HepG2 (cell line): ENCODE measurements around the gene NNAT. TPM values are rescaled to one million over a fixed set of nuclear protein-coding genes. Genes with fewer than 3 reads are reported as not detected.

Experiments
- AGO2 ChIP-seq: fragments of 200-400 bp; formaldehyde crosslinking; optimal IDR thresholded peaks from 2 replicates; pipeline ENCODE3; 2017; ENCODE audit warnings: mild to moderate bottlenecking, low read depth, low read length, moderate library complexity
- DZIP1 ChIP-seq: sonication (generic); formaldehyde crosslinking; IDR thresholded peaks from 2 replicates; pipeline ENCODE4 v1.5.0; 2020; ENCODE audit warnings: mild to moderate bottlenecking, missing genetic modification reagents
- GLI4 ChIP-seq: sonication (generic); formaldehyde crosslinking; IDR thresholded peaks from 2 replicates; pipeline ENCODE4 v1.5.1; 2020; ENCODE audit warnings: missing genetic modification reagents, mild to moderate bottlenecking, moderate library complexity, borderline replicate concordance
- KDM5A ChIP-seq: fragments of 200-600 bp; sonication (generic); IDR thresholded peaks from 2 replicates; pipeline ENCODE4 v1.7.0; 2018; ENCODE audit warnings: antibody characterized with exemption, mild to moderate bottlenecking, low read length, borderline replicate concordance
- LCORL ChIP-seq, 2 experiments: fragments of 450-650 bp in 1 of 2; sonication (generic) in 1 of 2; formaldehyde crosslinking in 1 of 2; IDR thresholded peaks; 2 replicates each; pipeline versions ENCODE4 v1.5.0 to v1.6.1; 2017 to 2020; ENCODE audit warnings: antibody characterized with exemption in 1 of 2, missing genetic modification reagents in 1 of 2
- NKX3-1 ChIP-seq: sonication (generic); formaldehyde crosslinking; IDR thresholded peaks from 2 replicates; pipeline ENCODE4 v1.5.0; 2020; ENCODE audit warnings: missing genetic modification reagents
- NR2F1 ChIP-seq, 2 experiments: fragments of 450-650 bp in 1 of 2; formaldehyde crosslinking in 1 of 2; IDR thresholded peaks; 2 replicates each; pipeline versions ENCODE4 v1.5.0 to v1.6.1; 2016 to 2020; ENCODE audit warnings: mild to moderate bottlenecking in 1 of 2, missing compliant biosample characterization in 1 of 2, missing genetic modification reagents in 1 of 2, moderate library complexity in 1 of 2
- PHF20 ChIP-seq: sonication (generic); formaldehyde crosslinking; IDR thresholded peaks from 2 replicates; pipeline ENCODE4 v1.5.0; 2020; ENCODE audit warnings: mild to moderate bottlenecking, missing genetic modification reagents
- RAD21 ChIP-seq: fragments of 450-650 bp; formaldehyde crosslinking; IDR thresholded peaks from 2 replicates; pipeline ENCODE4 v1.5.0; 2020; ENCODE audit warnings: mild to moderate bottlenecking
- SP140L ChIP-seq: sonication (generic); formaldehyde crosslinking; IDR thresholded peaks from 2 replicates; pipeline ENCODE4 v1.4.0; 2020; ENCODE audit warnings: missing genetic modification reagents, borderline replicate concordance
- TBL1XR1 ChIP-seq: fragments of 150-350 bp; IDR thresholded peaks from 2 replicates; pipeline ENCODE4 v1.6.1; 2014; ENCODE audit warnings: borderline replicate concordance, low read length; ENCODE audit not compliant: partially characterized antibody
- XBP1 ChIP-seq: sonication (generic); formaldehyde crosslinking; IDR thresholded peaks from 2 replicates; pipeline ENCODE4 v1.5.0; 2020; ENCODE audit warnings: missing genetic modification reagents
- ZFP36 ChIP-seq: fragments of 150-350 bp; IDR thresholded peaks from 2 replicates; pipeline ENCODE4 v1.6.1; 2018; ENCODE audit warnings: borderline replicate concordance, low read length, low read depth; ENCODE audit not compliant: partially characterized antibody
- ZNF136 ChIP-seq: sonication (generic); formaldehyde crosslinking; IDR thresholded peaks from 2 replicates; pipeline ENCODE4 v1.8.1; 2022; ENCODE audit warnings: low read depth, mild to moderate bottlenecking, moderate library complexity, missing genetic modification reagents
- ZNF280D ChIP-seq: sonication (generic); formaldehyde crosslinking; IDR thresholded peaks from 2 replicates; pipeline ENCODE4 v1.5.1; 2020; ENCODE audit warnings: mild to moderate bottlenecking, missing genetic modification reagents
- ZNF572 ChIP-seq: sonication (generic); formaldehyde crosslinking; IDR thresholded peaks from 2 replicates; pipeline ENCODE4 v1.5.1; 2020; ENCODE audit warnings: mild to moderate bottlenecking, missing genetic modification reagents
- ZNF605 ChIP-seq: sonication (generic); formaldehyde crosslinking; IDR thresholded peaks from 2 replicates; pipeline ENCODE4 v1.8.0; 2022; ENCODE audit warnings: mild to moderate bottlenecking, missing genetic modification reagents
- ZNF784 ChIP-seq: sonication (generic); formaldehyde crosslinking; IDR thresholded peaks from 2 replicates; pipeline ENCODE4 v1.5.1; 2020; ENCODE audit warnings: missing genetic modification reagents, mild to moderate bottlenecking, borderline replicate concordance
- ZNF841 ChIP-seq: sonication (generic); formaldehyde crosslinking; IDR thresholded peaks from 2 replicates; pipeline ENCODE4 v1.8.1; 2023; ENCODE audit warnings: missing genetic modification reagents, borderline replicate concordance
- polyA plus RNA-seq, 8 experiments: library from polyadenylated mRNA; depleted of rRNA in 3 of 8; stranded (reverse) in 7 of 8; unstranded in 1 of 8; fragments of >200 nt; fragmentation: Illumina TruSeq in 4 of 8; extraction: Trizol in 4 of 8; gene quantifications; 2 replicates each; pipeline versions ENCODE4 v1.2.1 to v1.2.3, GENCODE V29; 2011 to 2016; ENCODE audit warnings: low read depth in 4 of 8, missing spikeins in 1 of 8, mixed read lengths in 1 of 8; ENCODE audit not compliant: insufficient read depth in 1 of 8
- total RNA-seq, 5 experiments: library from RNA; depleted of rRNA; stranded (reverse); fragments of >200 nt; fragmentation: Illumina TruSeq; extraction: Trizol; gene quantifications; 2 replicates each; pipeline ENCODE4 v1.2.3, GENCODE V29; 2016; ENCODE audit warnings: low read depth in 1 of 5

The NNAT gene
- total and polyA plus RNA-seq, 2 of the 13 experiments (the other 11 are each of a cell fraction or from before 2014, with no cell fraction given): not detected

GRCh38 chr20:37529968-37530600 is 9.0 kb downstream of the NNAT start (continued):
- TF ChIP-seq ZNF784 (0 out of 2 replicates have a peak, but pooled peaks have one; percentile 44), ZNF136 (0 out of 2 replicates have a peak, but pooled peaks have one; percentile 48), KDM5A (no peak), NR2F1 (CRISPR knock-in tag; IDR thresholded peaks at IDR 0.05) (no peak), PHF20 (CRISPR knock-in tag) (no peak), LCORL (IDR thresholded peaks at IDR 0.05) (no peak), LCORL (CRISPR knock-in tag; IDR thresholded peaks at IDR 0.05) (no peak), ZNF841 (CRISPR knock-in tag) (no peak), XBP1 (CRISPR knock-in tag) (no peak), ZNF572 (CRISPR knock-in tag) (0 out of 2 replicates have a peak, but pooled peaks have one; percentile 42), GLI4 (CRISPR knock-in tag) (no peak), AGO2 (no peak), ZNF280D (CRISPR knock-in tag) (no peak), NKX3-1 (CRISPR knock-in tag) (no peak), ZNF605 (CRISPR knock-in tag) (no peak), ZFP36 (no peak), TBL1XR1 (no peak), RAD21 (CRISPR knock-in tag) (no peak), SP140L (no peak), DZIP1 (CRISPR knock-in tag) (0 out of 2 replicates have a peak, but pooled peaks have one; percentile 31)
